Measurements from ENCODE around the gene WFIKKN2. TPM values are rescaled to one million over a fixed set of nuclear protein-coding genes. Genes with fewer than 3 reads are reported as not detected.
"Not testable (repeated sequence)": the region's sequence is repeated elsewhere in the genome, so short reads cannot be mapped to it uniquely, and the experiment has no call there.

WFIKKN2 gene
- total RNA-seq, 1 experiment from 2014 or later: not detected

- CTCF ChIA-PET: no interaction called here
- BruUV-seq (replicated peaks): no TSS peak
- H3K27ac ChIP-seq (ENCODE audit: low read depth, low read length, poor library complexity, severe bottlenecking): no peak overlapping the region
These were observed 31.7 kb upstream of the WFIKKN2 start for GRCh38 chr17:50803676-50804075.

GRCh38 chr17:50804749-50805475, 30.5 kb upstream of the WFIKKN2 start:
- H3K36me3 ChIP-seq (ENCODE audit: insufficient read depth, low read length, poor library complexity, severe bottlenecking); BruUV-seq (replicated peaks); CTCF ChIA-PET; H3K27me3 ChIP-seq (replicated peaks; ENCODE audit: insufficient read depth, low read depth, low read length, poor library complexity); DNase-seq (ENCODE audit: low spot score); H3K4me3 ChIP-seq (ENCODE audit: low read depth, low read length, poor library complexity, severe bottlenecking); POLR2A ChIA-PET (ENCODE audit: low non-redundant PET); intact Hi-C loops (cut with micrococcal nuclease; ENCODE audit: unreplicated experiment); H3K27ac ChIP-seq (ENCODE audit: low read depth, low read length, poor library complexity, severe bottlenecking); H3K4me1 ChIP-seq (ENCODE audit: insufficient read depth, low read length, poor library complexity, severe bottlenecking); H3K9me3 ChIP-seq (ENCODE audit: low read depth, low read length, poor library complexity, severe bottlenecking): not testable (repeated sequence)

More at GRCh38 chr17:50803676-50804075, 31.7 kb upstream of the WFIKKN2 start:
- Histone ChIP-seq H3K9me3 (ENCODE audit: low read depth, low read length, poor library complexity, severe bottlenecking) (no peaks in the 10 kb centered on the region), H3K27me3 (replicated peaks; ENCODE audit: insufficient read depth, low read depth, low read length, poor library complexity) (no peaks in the 10 kb centered on the region), H3K4me1 (ENCODE audit: insufficient read depth, low read length, poor library complexity, severe bottlenecking) (peaks cover 4% of the 10 kb centered on the region), H3K4me3 (ENCODE audit: low read depth, low read length, poor library complexity, severe bottlenecking) (no peak overlapping the region), H3K36me3 (ENCODE audit: insufficient read depth, low read length, poor library complexity, severe bottlenecking) (no peaks in the 10 kb centered on the region)
- TF ChIP-seq EZH2 (IDR thresholded peaks at IDR 0.05; ENCODE audit: borderline replicate concordance, low read depth, low read length, poor library complexity, severe bottlenecking) (no peak), CTCF (conservative IDR thresholded peaks at IDR 0.05; ENCODE audit: low read depth, low read length) (no peak)
- DNase-seq (ENCODE audit: low spot score): no peak
- POLR2A ChIA-PET (ENCODE audit: low non-redundant PET): interaction anchor here (0.7 kb wide), 1 partner anchor 278 kb away, joined by 3 read pairs; no protein-coding TSS in a partner anchor
- intact Hi-C loops (cut with micrococcal nuclease; ENCODE audit: unreplicated experiment): no loop called here

GRCh38 chr17:50805486-50805885, 29.9 kb upstream of the WFIKKN2 start:
- H3K9me3 ChIP-seq (ENCODE audit: low read depth, low read length, poor library complexity, severe bottlenecking): no peaks in the 10 kb centered on the region
- H3K4me3 ChIP-seq (ENCODE audit: low read depth, low read length, poor library complexity, severe bottlenecking): no peak overlapping the region
- H3K27me3 ChIP-seq (replicated peaks; ENCODE audit: insufficient read depth, low read depth, low read length, poor library complexity): no peaks in the 10 kb centered on the region
- BruUV-seq (replicated peaks): no TSS peak
- no peaks in the 10 kb centered on the region for H3K36me3 ChIP-seq (ENCODE audit: insufficient read depth, low read length, poor library complexity, severe bottlenecking)
- TF ChIP-seq EZH2 (IDR thresholded peaks at IDR 0.05; ENCODE audit: borderline replicate concordance, low read depth, low read length, poor library complexity, severe bottlenecking) (no peak), CTCF (conservative IDR thresholded peaks at IDR 0.05; ENCODE audit: low read depth, low read length) (no peak)
- DNase-seq (ENCODE audit: low spot score): no peak
- no peaks in the 10 kb centered on the region for H3K4me1 ChIP-seq (ENCODE audit: insufficient read depth, low read length, poor library complexity, severe bottlenecking)
- no peak overlapping the region for H3K27ac ChIP-seq (ENCODE audit: low read depth, low read length, poor library complexity, severe bottlenecking)
- intact Hi-C loops (cut with micrococcal nuclease; ENCODE audit: unreplicated experiment): no loop called here
- ChIA-PET CTCF (no interaction called here), POLR2A (ENCODE audit: low non-redundant PET) (no interaction called here)

- BruUV-seq (replicated peaks): no TSS peak
- DNase-seq (ENCODE audit: low spot score): peak; percentile 20
- ChIA-PET CTCF (no interaction called here), POLR2A (ENCODE audit: low non-redundant PET) (no interaction called here)
- no peaks in the 10 kb centered on the region for H3K4me1 ChIP-seq (ENCODE audit: insufficient read depth, low read length, poor library complexity, severe bottlenecking)
- H3K27me3 ChIP-seq (replicated peaks; ENCODE audit: insufficient read depth, low read depth, low read length, poor library complexity): no peaks in the 10 kb centered on the region
- H3K4me3 ChIP-seq (ENCODE audit: low read depth, low read length, poor library complexity, severe bottlenecking): no peak overlapping the region
- intact Hi-C loops (cut with micrococcal nuclease; ENCODE audit: unreplicated experiment): no loop called here
- H3K36me3 ChIP-seq (ENCODE audit: insufficient read depth, low read length, poor library complexity, severe bottlenecking): no peaks in the 10 kb centered on the region
- H3K9me3 ChIP-seq (ENCODE audit: low read depth, low read length, poor library complexity, severe bottlenecking): no peaks in the 10 kb centered on the region
- peak; percentile 41 for TF ChIP-seq CTCF (conservative IDR thresholded peaks at IDR 0.05; ENCODE audit: low read depth, low read length)
- TF ChIP-seq EZH2 (IDR thresholded peaks at IDR 0.05; ENCODE audit: borderline replicate concordance, low read depth, low read length, poor library complexity, severe bottlenecking): no peak
- no peak overlapping the region for H3K27ac ChIP-seq (ENCODE audit: low read depth, low read length, poor library complexity, severe bottlenecking)
These were observed 29.2 kb upstream of the WFIKKN2 start for GRCh38 chr17:50806141-50806643.
